NCI-H524 (cell line): ENCODE results near the gene SCO1.
A peak's percentile ranks its signal among the peaks of the same experiment; 100 is the strongest.
"Not testable (repeated sequence)": the region's sequence is repeated elsewhere in the genome, so short reads cannot be mapped to it uniquely, and the experiment has no call there.

ENCODE experiments used
- DNase-seq, 2 experiments: peaks; one replicate each; lab custom pipeline; 2025; lab: John Stamatoyannopoulos, UW

Gene SCO1

DNA sequence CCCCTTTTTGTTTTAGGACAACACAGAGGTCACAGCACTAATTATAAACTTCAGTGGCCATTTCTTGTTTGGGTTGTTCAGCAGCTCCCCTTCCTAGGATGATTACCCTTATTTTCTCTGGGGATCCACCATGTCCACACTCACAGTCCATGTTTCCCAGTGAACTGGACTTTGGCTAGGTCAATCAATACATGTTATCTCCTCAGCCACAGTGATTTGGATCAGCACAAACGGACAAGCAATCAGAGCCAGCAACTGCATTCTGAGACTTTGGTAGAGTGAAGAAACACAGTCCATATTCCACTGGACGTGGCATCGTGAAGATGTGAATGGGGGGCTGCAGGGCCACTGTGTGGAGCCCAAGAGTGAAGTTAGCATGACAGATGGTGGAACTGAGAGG, 27.9 kb upstream of the SCO1 start:
- DNase-seq: no peak

- DNase-seq: no peak
Observed at GRCh38 chr17:10724546-10725195, 27.3 kb upstream of the SCO1 start.

DNA sequence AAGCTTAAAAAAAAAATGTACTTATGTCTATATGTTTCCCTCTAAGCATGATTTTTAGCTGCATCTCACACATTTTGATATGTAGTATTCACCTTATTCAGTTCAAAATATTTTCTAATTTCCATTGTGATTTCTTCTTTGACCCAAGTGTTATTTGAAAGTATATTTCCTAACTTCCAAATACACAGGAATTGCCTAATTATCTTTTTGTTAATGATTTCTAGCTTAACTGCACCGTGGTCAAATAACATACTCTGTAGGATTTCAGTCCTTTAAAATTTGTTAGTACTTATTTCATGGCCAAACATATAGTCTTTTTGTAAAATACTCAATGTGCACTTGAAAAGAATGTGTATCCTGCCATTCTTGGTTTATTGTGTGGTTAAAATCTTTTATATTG, 21.2 kb upstream of the SCO1 start:
- no peak for DNase-seq

GRCh38 chr17:10716218-10716617, 18.9 kb upstream of the SCO1 start:
- DNase-seq: no peak

GRCh38 chr17:10713318-10713717, 16.0 kb upstream of the SCO1 start:
- DNase-seq: no peak

DNA sequence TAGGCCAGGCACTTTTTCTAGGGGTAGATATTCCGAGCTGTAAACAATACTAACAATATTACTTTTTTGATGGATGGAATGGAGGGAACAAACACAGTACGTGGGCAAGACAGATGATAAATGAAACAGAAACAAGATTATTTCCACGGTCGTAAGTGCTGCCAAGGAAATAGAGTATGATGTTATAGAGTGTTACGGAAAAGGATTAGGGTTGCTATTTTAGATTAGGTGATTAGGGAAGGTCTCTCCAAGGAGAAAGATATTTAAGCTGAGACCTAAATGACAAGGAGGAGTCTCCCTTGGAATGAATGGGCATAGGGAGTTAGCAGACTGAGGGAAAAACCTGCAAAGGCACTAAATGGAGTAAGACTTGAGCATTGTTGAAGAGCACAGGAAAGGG, 8.4 kb upstream of the SCO1 start:
- no peak for DNase-seq

GRCh38 chr17:10702574-10702973, 5.2 kb upstream of the SCO1 start:
- peak in 1 of 2 experiments; percentile 20 for DNase-seq

DNA sequence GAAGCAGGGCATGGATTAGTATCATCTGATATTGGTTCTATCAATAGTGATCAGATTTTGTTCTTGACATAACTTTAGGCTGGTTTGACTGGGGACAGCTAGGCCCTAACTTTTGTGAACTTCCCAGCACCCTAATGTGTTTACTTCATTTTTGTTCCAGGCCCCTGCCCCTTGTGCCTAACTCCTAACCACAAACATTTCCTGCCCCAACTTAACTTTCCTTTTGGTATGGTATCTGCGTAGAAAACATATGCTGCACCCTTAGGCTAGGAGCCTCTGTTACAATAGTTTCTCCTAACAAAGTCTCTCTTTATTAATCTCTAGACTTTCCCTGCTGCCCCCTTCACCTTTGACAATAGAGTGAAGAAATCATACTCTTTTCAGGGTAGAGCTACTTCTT, 2.5 kb upstream of the SCO1 start:
- DNase-seq: no peak

- DNase-seq: no peak
Observed at GRCh38 chr17:10698096-10698818, 924 bp upstream of the SCO1 start.

DNA sequence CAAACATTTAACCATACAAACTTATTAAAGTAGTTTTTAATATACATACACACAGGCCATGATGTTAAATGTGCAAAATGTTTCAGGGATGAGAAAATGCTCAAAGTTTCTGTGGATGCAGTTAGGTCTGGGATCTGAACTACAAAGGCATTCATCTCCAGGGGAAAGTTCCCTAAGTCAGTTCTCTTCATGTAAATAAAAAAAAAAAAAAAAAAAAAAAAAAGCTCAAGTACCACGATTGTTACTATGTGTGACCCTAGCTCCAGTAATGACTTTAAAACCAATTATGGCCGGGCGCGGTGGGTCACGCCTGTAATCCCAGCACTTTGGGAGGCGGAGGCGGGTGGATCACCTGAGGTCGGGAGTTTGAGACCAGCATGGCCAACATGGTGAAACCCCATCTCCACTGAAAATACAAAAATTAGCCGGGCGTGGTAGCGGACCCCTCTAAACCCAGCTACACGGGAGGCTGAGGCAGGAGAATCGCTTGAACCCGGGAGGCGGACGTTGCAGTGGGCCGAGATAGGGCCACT, 1.4 kb downstream of the SCO1 start:
- not testable (repeated sequence) for DNase-seq

GRCh38 chr17:10687499-10687898, 9.8 kb downstream of the SCO1 start:
- DNase-seq: no peak

GRCh38 chr17:10683853-10684252, 13.5 kb downstream of the SCO1 start:
- DNase-seq: peak in 1 of 2 experiments; percentile 45

- DNase-seq: no peak
Observed at GRCh38 chr17:10681866-10682446, 15.4 kb downstream of the SCO1 start.

GRCh38 chr17:10674704-10675103, 22.6 kb downstream of the SCO1 start:
- DNase-seq: no peak

- no peak for DNase-seq
Observed at GRCh38 chr17:10673312-10673711, 24.0 kb downstream of the SCO1 start.

GRCh38 chr17:10668775-10669174, 28.6 kb downstream of the SCO1 start:
- no peak for DNase-seq

GRCh38 chr17:10666906-10667305, 30.4 kb downstream of the SCO1 start:
- no peak for DNase-seq

- no peak for DNase-seq
Observed at GRCh38 chr17:10664571-10664970, 32.8 kb downstream of the SCO1 start.

DNA sequence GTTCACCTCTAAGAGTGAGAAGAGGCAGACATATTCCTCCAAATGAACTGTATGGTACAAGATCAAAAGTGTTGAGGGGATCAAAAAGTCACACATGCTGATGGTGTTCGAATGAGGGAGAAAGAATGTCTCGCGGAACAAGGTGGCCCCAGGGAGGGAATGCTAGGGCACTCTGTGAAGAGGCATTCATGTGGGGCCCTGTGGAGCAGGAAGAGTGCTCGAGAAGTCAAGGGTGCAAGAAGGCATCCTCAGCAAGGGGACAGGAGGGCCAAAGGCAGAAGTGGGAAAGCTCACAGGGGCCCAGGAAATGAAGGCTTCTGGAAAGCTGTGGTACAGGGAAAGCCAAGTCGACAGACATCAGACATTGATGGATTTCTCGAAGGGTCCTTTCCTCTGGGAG, 34.1 kb downstream of the SCO1 start:
- no peak for DNase-seq

GRCh38 chr17:10661437-10661836, 35.9 kb downstream of the SCO1 start:
- DNase-seq: peak in 1 of 2 experiments; percentile 24

GRCh38 chr17:10657879-10658278, 39.5 kb downstream of the SCO1 start:
- DNase-seq: peak; percentile 81 to 91

GRCh38 chr17:10657148-10657547, 40.2 kb downstream of the SCO1 start, which contains the start of gene MYH3:
MYH3 (minus strand) TSS chr17:10657309; CDS start chr17:10655064, 2,245 bp downstream.
- no peak for DNase-seq

DNA sequence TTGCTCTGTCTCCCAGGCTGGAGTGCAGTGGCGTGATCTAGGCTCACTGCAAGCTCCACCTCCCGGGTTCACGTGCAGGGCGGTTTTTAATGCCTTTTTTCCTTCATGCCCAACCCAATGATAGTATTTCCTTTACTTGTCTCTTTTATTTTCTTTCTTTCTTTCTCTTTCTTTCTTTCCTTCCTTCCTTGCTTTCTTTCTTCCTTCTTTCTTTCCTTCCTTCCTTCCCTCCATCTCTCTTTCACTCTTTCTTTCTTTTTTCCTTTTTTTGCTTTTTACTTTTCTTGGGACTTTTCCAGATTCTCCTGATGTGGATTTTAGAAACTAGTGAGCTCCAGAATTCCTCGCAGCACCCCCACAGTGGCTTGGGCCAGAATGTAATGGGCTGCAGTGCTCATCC, 43.3 kb downstream of the SCO1 start:
- DNase-seq: no peak
